Natural killer cell (primary cell): ENCODE measurements around the gene TMIGD1. TPM values are rescaled to one million over a fixed set of nuclear protein-coding genes. Genes with fewer than 3 reads are reported as not detected.

Source experiments
- ATAC-seq, 3 donors: fragments of 150-1000 bp in 2 of 3; fragments of 200-7000 bp in 1 of 3; cut with Tn5 transposase; 1 replicate in 1 of 3; 2 replicates in 2 of 3; pipeline ENCODE4 v1.10.0; 2021; ENCODE audit warnings: mild to moderate bottlenecking in 2 of 3, moderate library complexity in 2 of 3
- DNase-seq, 2 donors: peaks; one replicate each; pipeline versions ENCODE4 v3.0.0 to v3.0.0-alpha.2; 2013 to 2021; ENCODE audit warnings: mixed read lengths in 1 of 2
- H3K27ac ChIP-seq: one replicate; pipeline ENCODE4 v1.5.1; 2013; ENCODE audit warnings: mild to moderate bottlenecking, low read length
- H3K27me3 ChIP-seq: one replicate; pipeline ENCODE4 v1.6.1; 2013; ENCODE audit warnings: low read length; ENCODE audit not compliant: control insufficient read depth, insufficient read depth
- H3K36me3 ChIP-seq: one replicate; pipeline ENCODE4 v1.6.1; 2013; ENCODE audit warnings: low read length; ENCODE audit not compliant: control insufficient read depth, insufficient read depth
- H3K4me1 ChIP-seq: one replicate; pipeline ENCODE4 v1.6.1; 2013; ENCODE audit warnings: low read length; ENCODE audit not compliant: control insufficient read depth, insufficient read depth
- H3K4me3 ChIP-seq: one replicate; pipeline ENCODE4 v1.5.1; 2013; ENCODE audit warnings: low read length
- H3K9me3 ChIP-seq: one replicate; pipeline ENCODE4 v1.6.1; 2013; ENCODE audit warnings: low read length; ENCODE audit not compliant: control insufficient read depth, insufficient read depth
- H3K27ac Mint-ChIP-seq, 2 donors: one replicate each; pipeline ENCODE4 v1.8.0; 2022; ENCODE audit warnings: mild to moderate bottlenecking in 2 of 2, mixed read lengths in 2 of 2, moderate library complexity in 1 of 2
- H3K27me3 Mint-ChIP-seq, 2 donors: one replicate each; pipeline ENCODE4 v1.8.0; 2022; ENCODE audit warnings: low read depth in 2 of 2, mixed read lengths in 2 of 2
- H3K36me3 Mint-ChIP-seq: one replicate; pipeline ENCODE4 v1.8.0; 2022; ENCODE audit warnings: mixed read lengths
- H3K4me1 Mint-ChIP-seq, 2 donors: one replicate each; pipeline ENCODE4 v1.8.0; 2022; ENCODE audit warnings: mixed read lengths in 2 of 2
- H3K4me3 Mint-ChIP-seq: one replicate; pipeline ENCODE4 v1.8.0; 2022; ENCODE audit warnings: mild to moderate bottlenecking, moderate library complexity, mixed read lengths
- H3K9me3 Mint-ChIP-seq, 2 donors: one replicate each; pipeline ENCODE4 v1.8.0; 2022; ENCODE audit warnings: mixed read lengths in 2 of 2
- WGBS: methylation state at CpG from one replicate; pipeline ENCODE4 v1.1.7; 2013; ENCODE audit warnings: missing lambda C conversion rate; ENCODE audit not compliant: insufficient coverage; 5-methylcytosine and 5-hydroxymethylcytosine counted together
- intact Hi-C: fragments of 100-400 bp; cut with micrococcal nuclease; formaldehyde crosslinking; loops from one replicate; pipeline ENCODE4 v1.14.2; 2022
- total RNA-seq, 4 donors: library from RNA; stranded (reverse); fragments of 120-200 nt in 1 of 4; gene quantifications; one replicate each; pipeline versions ENCODE4 v1.2.3 to v1.2.4, GENCODE V29; 2013 to 2022
- TF ChIP-seq, protein P1 (sequence below): fragments of 200-600 bp; IDR thresholded peaks from one replicate; pipeline ENCODE4 v1.8.0; 2022; ENCODE audit warnings: antibody characterized with exemption

TMIGD1 gene
- total RNA-seq, 3 donors from 2014 or later (not counting 1 experiment from before 2014, with no cell fraction given), result not detected

- no peaks in the 10 kb centered on the region for H3K4me1 Mint-ChIP-seq
- H3K9me3 ChIP-seq, result no peaks in the 10 kb centered on the region
- no peaks in the 10 kb centered on the region for H3K36me3 Mint-ChIP-seq
- H3K27me3 ChIP-seq, result no peaks in the 10 kb centered on the region
- intact Hi-C loops, result no loop called here
- no peaks in the 10 kb centered on the region for H3K9me3 Mint-ChIP-seq
- no peak overlapping the region for H3K4me3 ChIP-seq
- H3K27ac Mint-ChIP-seq, result no peak overlapping the region
- no peaks in the 10 kb centered on the region for H3K4me1 ChIP-seq
- DNase-seq (no peak), ATAC-seq (no peak)
- TF ChIP-seq, protein P1, sequence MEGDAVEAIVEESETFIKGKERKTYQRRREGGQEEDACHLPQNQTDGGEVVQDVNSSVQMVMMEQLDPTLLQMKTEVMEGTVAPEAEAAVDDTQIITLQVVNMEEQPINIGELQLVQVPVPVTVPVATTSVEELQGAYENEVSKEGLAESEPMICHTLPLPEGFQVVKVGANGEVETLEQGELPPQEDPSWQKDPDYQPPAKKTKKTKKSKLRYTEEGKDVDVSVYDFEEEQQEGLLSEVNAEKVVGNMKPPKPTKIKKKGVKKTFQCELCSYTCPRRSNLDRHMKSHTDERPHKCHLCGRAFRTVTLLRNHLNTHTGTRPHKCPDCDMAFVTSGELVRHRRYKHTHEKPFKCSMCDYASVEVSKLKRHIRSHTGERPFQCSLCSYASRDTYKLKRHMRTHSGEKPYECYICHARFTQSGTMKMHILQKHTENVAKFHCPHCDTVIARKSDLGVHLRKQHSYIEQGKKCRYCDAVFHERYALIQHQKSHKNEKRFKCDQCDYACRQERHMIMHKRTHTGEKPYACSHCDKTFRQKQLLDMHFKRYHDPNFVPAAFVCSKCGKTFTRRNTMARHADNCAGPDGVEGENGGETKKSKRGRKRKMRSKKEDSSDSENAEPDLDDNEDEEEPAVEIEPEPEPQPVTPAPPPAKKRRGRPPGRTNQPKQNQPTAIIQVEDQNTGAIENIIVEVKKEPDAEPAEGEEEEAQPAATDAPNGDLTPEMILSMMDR, result no peak
- H3K27ac ChIP-seq, result no peak overlapping the region
- no peaks in the 10 kb centered on the region for H3K36me3 ChIP-seq
- no peak overlapping the region for H3K4me3 Mint-ChIP-seq
- H3K27me3 Mint-ChIP-seq, result peaks cover 0 to 2% of the 10 kb centered on the region in 2 donors
- 96% methylated on average over 2 of the region's 2 CpGs for WGBS
Observed at GRCh38 chr17:30308406-30308805, 25.5 kb downstream of the TMIGD1 start.

- Mint-ChIP-seq H3K9me3 (no peaks in the 10 kb centered on the region), H3K36me3 (no peaks in the 10 kb centered on the region), H3K4me3 (no peak overlapping the region), H3K27me3 (peaks cover 0 to 2% of the 10 kb centered on the region in 2 donors), H3K27ac (no peak overlapping the region), H3K4me1 (no peaks in the 10 kb centered on the region)
- H3K36me3 ChIP-seq, result no peaks in the 10 kb centered on the region
- no peaks in the 10 kb centered on the region for H3K27me3 ChIP-seq
- DNase-seq (no peak), ATAC-seq (no peak)
- TF ChIP-seq, protein P1, result no peak
- no peaks in the 10 kb centered on the region for H3K4me1 ChIP-seq
- 88% methylated on average over 1 of the region's 3 CpGs for WGBS
- intact Hi-C loops, result no loop called here
- H3K4me3 ChIP-seq, result no peak overlapping the region
- no peak overlapping the region for H3K27ac ChIP-seq
- no peaks in the 10 kb centered on the region for H3K9me3 ChIP-seq
Observed at GRCh38 chr17:30304778-30305177, 29.1 kb downstream of the TMIGD1 start.

DNA sequence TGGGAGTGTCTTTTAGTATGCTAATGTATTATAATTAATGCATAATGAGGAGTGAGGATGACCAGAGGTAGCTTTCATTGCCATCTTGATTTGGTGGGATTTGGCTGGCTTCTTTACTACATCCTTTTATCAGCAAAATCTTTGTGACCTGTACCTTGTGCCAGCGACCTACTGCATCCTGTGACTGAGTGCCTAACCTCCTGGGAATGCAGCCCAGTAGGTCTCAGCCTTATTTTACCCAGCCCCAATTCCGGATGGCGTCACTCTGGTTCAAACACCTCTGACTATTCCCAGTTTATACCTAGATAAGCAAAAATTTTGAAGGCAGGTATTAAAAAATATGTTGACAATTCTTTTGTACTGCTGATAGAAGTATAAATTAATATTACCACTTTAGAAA is 31.6 kb downstream of the TMIGD1 start:
- Mint-ChIP-seq H3K36me3 (no peaks in the 10 kb centered on the region), H3K9me3 (no peaks in the 10 kb centered on the region), H3K27ac (no peak overlapping the region), H3K4me1 (no peaks in the 10 kb centered on the region), H3K27me3 (peaks cover 0 to 2% of the 10 kb centered on the region in 2 donors), H3K4me3 (no peak overlapping the region)
- intact Hi-C loops, result no loop called here
- WGBS, result 86% methylated on average over 1 of the region's 3 CpGs
- no peaks in the 10 kb centered on the region for H3K27me3 ChIP-seq
- H3K36me3 ChIP-seq, result no peaks in the 10 kb centered on the region
- H3K4me3 ChIP-seq, result no peak overlapping the region
- ATAC-seq (no peak), DNase-seq (no peak)
- no peaks in the 10 kb centered on the region for H3K9me3 ChIP-seq
- H3K4me1 ChIP-seq, result no peaks in the 10 kb centered on the region
- H3K27ac ChIP-seq, result no peak overlapping the region
- TF ChIP-seq, protein P1, result no peak

DNA sequence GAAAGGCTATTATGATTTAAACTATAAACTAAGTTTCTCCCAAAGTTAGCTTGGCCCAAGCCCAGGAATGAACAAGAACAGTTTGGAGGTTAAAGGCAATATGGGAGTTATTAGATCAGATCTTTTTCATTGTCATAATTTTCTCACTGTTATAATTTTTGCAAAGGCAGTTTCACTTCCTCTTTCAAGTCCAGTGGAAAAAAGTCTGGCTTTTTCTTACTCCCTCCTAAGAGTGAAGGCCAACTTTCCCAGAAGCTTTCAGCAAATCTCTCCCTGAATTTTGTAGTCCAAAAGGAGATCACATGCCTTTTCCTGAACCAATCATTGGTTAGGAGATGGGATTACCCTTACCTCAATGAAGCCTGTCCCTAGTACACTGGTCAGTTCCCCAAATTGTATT is 33.0 kb downstream of the TMIGD1 start:
- no peak overlapping the region for H3K27ac Mint-ChIP-seq
- intact Hi-C loops, result no loop called here
- H3K4me1 Mint-ChIP-seq, result no peaks in the 10 kb centered on the region
- DNase-seq, result no peak
- TF ChIP-seq, protein P1, result no peak
- Histone ChIP-seq H3K36me3 (no peaks in the 10 kb centered on the region), H3K27ac (no peak overlapping the region), H3K4me1 (no peaks in the 10 kb centered on the region), H3K9me3 (no peaks in the 10 kb centered on the region), H3K27me3 (no peaks in the 10 kb centered on the region), H3K4me3 (no peak overlapping the region)
- H3K4me3 Mint-ChIP-seq, result no peak overlapping the region
- ATAC-seq, result no peak
- peaks cover 0 to 2% of the 10 kb centered on the region in 2 donors for H3K27me3 Mint-ChIP-seq
- H3K36me3 Mint-ChIP-seq, result no peaks in the 10 kb centered on the region
- no peaks in the 10 kb centered on the region for H3K9me3 Mint-ChIP-seq
